ENCODE measurements around the gene TARS2. TPM values are rescaled to one million over a fixed set of nuclear protein-coding genes. Genes with fewer than 3 reads are reported as not detected.

Gene TARS2
- total and polyA plus RNA-seq, 7 experiments from 2014 or later = 28.3 to 39.0 (median 30.6) TPM

- Histone ChIP-seq H3K27me3 (ENCODE audit: control insufficient read depth in 2 of 2, insufficient read depth in 2 of 2, low read length in 2 of 2) (no peaks in the 10 kb centered on the region), H3K4me1 (ENCODE audit: control insufficient read depth in 2 of 2, insufficient read depth in 2 of 2, low read length in 2 of 2) (peaks cover 9 to 10% of the 10 kb centered on the region in 2 donors), H3K27ac (ENCODE audit: low read depth, low read length) (no peak overlapping the region), H3K9me3 (ENCODE audit: control insufficient read depth in 2 of 3, low read length in 3 of 3) (no peaks in the 10 kb centered on the region), H3K4me3 (ENCODE audit: low read length) (no peak overlapping the region), H3K36me3 (ENCODE audit: control insufficient read depth in 2 of 3, insufficient read depth in 3 of 3, low read length in 3 of 3) (peaks cover 0 to 5% (median 0%) of the 10 kb centered on the region in 3 experiments)
- intact Hi-C loops (cut with micrococcal nuclease) = no loop called here
- ATAC-seq (no peak), DNase-seq (no peak)
- POLR2A ChIA-PET = interaction anchor here (0.8 to 1.8 kb wide), 2 partner anchors 21 to 73 kb away, joined by 3 to 7 read pairs; partner anchors contain the start of gene ENSA
- H3K9me3 Mint-ChIP-seq = no peaks in the 10 kb centered on the region
- H3K27me3 Mint-ChIP-seq = no peaks in the 10 kb centered on the region
- CTCF ChIA-PET = interaction anchor here (0.6 to 13.2 kb wide), 3 partner anchors 17 to 87 kb away, joined by 3 to 272 read pairs (median 6); no protein-coding TSS in a partner anchor
- peak overlapping the region in 1 of 9 donors; percentile 67 for H3K27ac Mint-ChIP-seq
- peaks cover 0 to 6% (median 0%) of the 10 kb centered on the region in 5 donors for H3K36me3 Mint-ChIP-seq
- peaks cover 12 to 34% (median 28%) of the 10 kb centered on the region in 7 donors for H3K4me1 Mint-ChIP-seq
- no peak overlapping the region for H3K4me3 Mint-ChIP-seq
Measured at GRCh38 chr1:150555971-150556865, 69.0 kb downstream of the TARS2 start.

GRCh38 chr1:150557065-150557600, 69.9 kb downstream of the TARS2 start:
- peaks cover 0 to 6% (median 0%) of the 10 kb centered on the region in 5 donors for H3K36me3 Mint-ChIP-seq
- CTCF ChIA-PET = interaction anchor here (0.6 to 13.2 kb wide), 2 partner anchors 18 to 62 kb away, joined by 6 to 272 read pairs; no protein-coding TSS in a partner anchor
- intact Hi-C loops (cut with micrococcal nuclease) = no loop called here

More at GRCh38 chr1:150557065-150557600, 69.9 kb downstream of the TARS2 start:
- POLR2A ChIA-PET = interaction anchor here (0.8 to 1.8 kb wide), 2 partner anchors 20 to 72 kb away, joined by 3 to 7 read pairs; partner anchors contain the start of gene ENSA
- H3K27ac ChIP-seq (ENCODE audit: low read depth, low read length) = no peak overlapping the region
- no peaks in the 10 kb centered on the region for H3K27me3 ChIP-seq (ENCODE audit: control insufficient read depth in 2 of 2, insufficient read depth in 2 of 2, low read length in 2 of 2)
- no peak overlapping the region for H3K4me3 ChIP-seq (ENCODE audit: low read length)
- no peaks in the 10 kb centered on the region for H3K9me3 Mint-ChIP-seq
- peaks cover 10 to 31% (median 22%) of the 10 kb centered on the region in 7 donors for H3K4me1 Mint-ChIP-seq
- no peaks in the 10 kb centered on the region for H3K27me3 Mint-ChIP-seq
- H3K4me1 ChIP-seq (ENCODE audit: control insufficient read depth in 2 of 2, insufficient read depth in 2 of 2, low read length in 2 of 2) = peaks cover 9 to 10% of the 10 kb centered on the region in 2 donors
- no peak for ATAC-seq
- peaks cover 0 to 5% (median 0%) of the 10 kb centered on the region in 3 experiments for H3K36me3 ChIP-seq (ENCODE audit: control insufficient read depth in 2 of 3, insufficient read depth in 3 of 3, low read length in 3 of 3)
- H3K4me3 Mint-ChIP-seq = no peak overlapping the region
- no peaks in the 10 kb centered on the region for H3K9me3 ChIP-seq (ENCODE audit: control insufficient read depth in 2 of 3, low read length in 3 of 3)
- no peak overlapping the region for H3K27ac Mint-ChIP-seq
- no peak for DNase-seq

Small RNAs within 50 kb of the gene (microRNA-seq; reads per million reads assigned to microRNA genes)
- gene MIR4257 (ENCODE audit: borderline microRNAs expressed) (not detected), gene MIR6878 (ENCODE audit: borderline microRNAs expressed) (not detected)

Other genes with a start within 250 kb of the TARS2 start
- gene CA14, start 229.6 kb upstream of the TARS2 start, total RNA-seq = not detected
- gene CA14, start 229.6 kb upstream of the TARS2 start, polyA plus RNA-seq = 1 to 10 TPM in 1 of 2 donors, under 1 TPM in 1; 0.35 to 1.7 TPM
- 100 to 1,000 TPM; 112 to 143 (median 127) TPM for gene APH1A, start 218.4 kb upstream of the TARS2 start, total RNA-seq
- 10 to 100 TPM; 70.7 to 81.4 TPM for gene APH1A, start 218.4 kb upstream of the TARS2 start, polyA plus RNA-seq
- gene C1orf54, start 214.6 kb upstream of the TARS2 start, total RNA-seq = 1 to 10 TPM; 1.5 to 7.8 (median 4.3) TPM
- gene C1orf54, start 214.6 kb upstream of the TARS2 start, polyA plus RNA-seq = 1 to 10 TPM; 2.7 to 5.6 TPM
- gene CIART, start 204.9 kb upstream of the TARS2 start, total RNA-seq = 1 to 10 TPM; 1.4 to 2.6 (median 2.4) TPM
- 1 to 10 TPM in 1 of 2 donors, under 1 TPM in 1; 0.87 to 2.0 TPM for gene CIART, start 204.9 kb upstream of the TARS2 start, polyA plus RNA-seq
- gene MRPS21, start 193.6 kb upstream of the TARS2 start, total RNA-seq = 10 to 100 TPM; 47.9 to 72.8 (median 67.5) TPM
- gene MRPS21, start 193.6 kb upstream of the TARS2 start, polyA plus RNA-seq = 10 to 100 TPM; 61.7 to 92.9 TPM
- gene PRPF3, start 165.9 kb upstream of the TARS2 start, total RNA-seq = 100 to 1,000 TPM in 4 of 5 experiments, 10 to 100 TPM in 1; 89.6 to 176 (median 160) TPM
- 10 to 100 TPM; 14.8 to 37.4 TPM for gene PRPF3, start 165.9 kb upstream of the TARS2 start, polyA plus RNA-seq
- 10 to 100 TPM; 33.2 to 62.2 (median 40.6) TPM for gene RPRD2, start 123.3 kb upstream of the TARS2 start, total RNA-seq
- gene RPRD2, start 123.3 kb upstream of the TARS2 start, polyA plus RNA-seq = 10 to 100 TPM; 27.5 to 51.2 TPM
- 1 to 10 TPM in 3 of 5 experiments, under 1 TPM in 2; 0.29 to 2.4 (median 1.4) TPM for gene ECM1, start 20.7 kb downstream of the TARS2 start, total RNA-seq
- gene ECM1, start 20.7 kb downstream of the TARS2 start, polyA plus RNA-seq = not detected
- gene FALEC, start 28.3 kb downstream of the TARS2 start, total RNA-seq = 1 to 10 TPM in 1 of 5 experiments, under 1 TPM in 1, not detected in 3; 0.44 to 2.5 TPM
- gene FALEC, start 28.3 kb downstream of the TARS2 start, polyA plus RNA-seq = under 1 TPM in 1 of 2 donors, not detected in 1; 0.76 TPM
- 10 to 100 TPM in 1 of 5 experiments, 1 to 10 TPM in 1, under 1 TPM in 3; 0.49 to 27.7 (median 0.79) TPM for gene ADAMTSL4, start 62.0 kb downstream of the TARS2 start, total RNA-seq
- under 1 TPM; 0.14 to 0.25 TPM for gene ADAMTSL4, start 62.0 kb downstream of the TARS2 start, polyA plus RNA-seq
- gene MCL1, start 92.2 kb downstream of the TARS2 start, total RNA-seq = 1,000 to 10,000 TPM in 1 of 5 experiments, 100 to 1,000 TPM in 4; 302 to 1,400 (median 377) TPM
- 100 to 1,000 TPM; 171 to 172 TPM for gene MCL1, start 92.2 kb downstream of the TARS2 start, polyA plus RNA-seq
- 100 to 1,000 TPM in 4 of 5 experiments, 10 to 100 TPM in 1; 97.2 to 178 (median 157) TPM for gene ENSA, start 142.2 kb downstream of the TARS2 start, total RNA-seq
- gene ENSA, start 142.2 kb downstream of the TARS2 start, polyA plus RNA-seq = 10 to 100 TPM; 59.4 to 60.0 TPM
- 10 to 100 TPM in 4 of 5 experiments, 1 to 10 TPM in 1; 8.7 to 32.1 (median 23.6) TPM for gene GOLPH3L, start 209.7 kb downstream of the TARS2 start, total RNA-seq
- 10 to 100 TPM; 18.3 to 29.2 TPM for gene GOLPH3L, start 209.7 kb downstream of the TARS2 start, polyA plus RNA-seq
- 1 to 10 TPM in 1 of 5 experiments, under 1 TPM in 4; 0.35 to 1.4 (median 0.45) TPM for gene HORMAD1, start 233.5 kb downstream of the TARS2 start, total RNA-seq
- not detected for gene HORMAD1, start 233.5 kb downstream of the TARS2 start, polyA plus RNA-seq

All from naive thymus-derived CD4-positive, alpha-beta T cell (primary cell).